ENCODE results near the gene CACNA1C.

DNA sequence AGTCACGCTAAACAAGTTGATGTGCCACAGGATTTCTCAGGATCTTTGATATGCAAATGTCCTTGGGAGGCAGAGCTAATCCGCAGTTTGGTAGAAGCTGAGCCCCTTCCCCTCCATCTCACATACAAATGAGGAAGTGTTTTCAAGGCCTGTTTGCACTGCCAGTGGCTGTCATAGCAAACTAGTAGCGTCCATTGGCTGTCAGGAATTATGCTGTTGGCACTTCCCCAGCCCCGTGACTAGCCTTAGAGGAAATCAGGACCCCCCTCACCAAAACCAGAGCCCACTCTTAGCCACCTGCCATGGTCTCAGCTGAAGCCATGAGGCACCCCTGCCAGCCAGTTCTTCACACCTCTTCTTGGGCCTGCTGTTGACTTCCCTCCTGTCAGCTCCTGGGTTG is 253.9 kb downstream of the CACNA1C start:
- no peak for TF ChIP-seq CHD1 (IDR thresholded peaks at IDR 0.05; ENCODE audit: low read depth, low read length)
- TF ChIP-seq, protein P1, sequence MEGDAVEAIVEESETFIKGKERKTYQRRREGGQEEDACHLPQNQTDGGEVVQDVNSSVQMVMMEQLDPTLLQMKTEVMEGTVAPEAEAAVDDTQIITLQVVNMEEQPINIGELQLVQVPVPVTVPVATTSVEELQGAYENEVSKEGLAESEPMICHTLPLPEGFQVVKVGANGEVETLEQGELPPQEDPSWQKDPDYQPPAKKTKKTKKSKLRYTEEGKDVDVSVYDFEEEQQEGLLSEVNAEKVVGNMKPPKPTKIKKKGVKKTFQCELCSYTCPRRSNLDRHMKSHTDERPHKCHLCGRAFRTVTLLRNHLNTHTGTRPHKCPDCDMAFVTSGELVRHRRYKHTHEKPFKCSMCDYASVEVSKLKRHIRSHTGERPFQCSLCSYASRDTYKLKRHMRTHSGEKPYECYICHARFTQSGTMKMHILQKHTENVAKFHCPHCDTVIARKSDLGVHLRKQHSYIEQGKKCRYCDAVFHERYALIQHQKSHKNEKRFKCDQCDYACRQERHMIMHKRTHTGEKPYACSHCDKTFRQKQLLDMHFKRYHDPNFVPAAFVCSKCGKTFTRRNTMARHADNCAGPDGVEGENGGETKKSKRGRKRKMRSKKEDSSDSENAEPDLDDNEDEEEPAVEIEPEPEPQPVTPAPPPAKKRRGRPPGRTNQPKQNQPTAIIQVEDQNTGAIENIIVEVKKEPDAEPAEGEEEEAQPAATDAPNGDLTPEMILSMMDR (IDR thresholded peaks at IDR 0.05 in 2 of 3, conservative IDR thresholded peaks at IDR 0.05 in 1 of 3; ENCODE audit: control insufficient read depth in 2 of 3, extremely low read depth in 1 of 3, insufficient read depth in 1 of 3, low read depth in 3 of 3, low read length in 3 of 3), result no peak
- no peak for TF ChIP-seq TAF1 (IDR thresholded peaks at IDR 0.05; ENCODE audit: borderline replicate concordance, low read depth, low read length)
- TF ChIP-seq, protein P2, sequence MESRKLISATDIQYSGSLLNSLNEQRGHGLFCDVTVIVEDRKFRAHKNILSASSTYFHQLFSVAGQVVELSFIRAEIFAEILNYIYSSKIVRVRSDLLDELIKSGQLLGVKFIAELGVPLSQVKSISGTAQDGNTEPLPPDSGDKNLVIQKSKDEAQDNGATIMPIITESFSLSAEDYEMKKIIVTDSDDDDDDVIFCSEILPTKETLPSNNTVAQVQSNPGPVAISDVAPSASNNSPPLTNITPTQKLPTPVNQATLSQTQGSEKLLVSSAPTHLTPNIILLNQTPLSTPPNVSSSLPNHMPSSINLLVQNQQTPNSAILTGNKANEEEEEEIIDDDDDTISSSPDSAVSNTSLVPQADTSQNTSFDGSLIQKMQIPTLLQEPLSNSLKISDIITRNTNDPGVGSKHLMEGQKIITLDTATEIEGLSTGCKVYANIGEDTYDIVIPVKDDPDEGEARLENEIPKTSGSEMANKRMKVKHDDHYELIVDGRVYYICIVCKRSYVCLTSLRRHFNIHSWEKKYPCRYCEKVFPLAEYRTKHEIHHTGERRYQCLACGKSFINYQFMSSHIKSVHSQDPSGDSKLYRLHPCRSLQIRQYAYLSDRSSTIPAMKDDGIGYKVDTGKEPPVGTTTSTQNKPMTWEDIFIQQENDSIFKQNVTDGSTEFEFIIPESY (IDR thresholded peaks at IDR 0.05), result no peak
- TF ChIP-seq, protein P3, sequence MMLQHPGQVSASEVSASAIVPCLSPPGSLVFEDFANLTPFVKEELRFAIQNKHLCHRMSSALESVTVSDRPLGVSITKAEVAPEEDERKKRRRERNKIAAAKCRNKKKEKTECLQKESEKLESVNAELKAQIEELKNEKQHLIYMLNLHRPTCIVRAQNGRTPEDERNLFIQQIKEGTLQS (IDR thresholded peaks at IDR 0.05; ENCODE audit: borderline replicate concordance, extremely low read depth, low read depth, low read length), result no peak
- TF ChIP-seq EZH2 (IDR thresholded peaks at IDR 0.05; ENCODE audit: borderline replicate concordance, control insufficient read depth, low read depth, low read length), result no peak
- no peak for TF ChIP-seq CEBPB (IDR thresholded peaks at IDR 0.05; ENCODE audit: borderline replicate concordance in 1 of 2, low read depth in 2 of 2, low read length in 2 of 2)
- no peak for TF ChIP-seq SUZ12 (IDR thresholded peaks at IDR 0.05; ENCODE audit: unreplicated experiment)
- TF ChIP-seq, protein P4, sequence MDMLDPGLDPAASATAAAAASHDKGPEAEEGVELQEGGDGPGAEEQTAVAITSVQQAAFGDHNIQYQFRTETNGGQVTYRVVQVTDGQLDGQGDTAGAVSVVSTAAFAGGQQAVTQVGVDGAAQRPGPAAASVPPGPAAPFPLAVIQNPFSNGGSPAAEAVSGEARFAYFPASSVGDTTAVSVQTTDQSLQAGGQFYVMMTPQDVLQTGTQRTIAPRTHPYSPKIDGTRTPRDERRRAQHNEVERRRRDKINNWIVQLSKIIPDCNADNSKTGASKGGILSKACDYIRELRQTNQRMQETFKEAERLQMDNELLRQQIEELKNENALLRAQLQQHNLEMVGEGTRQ (IDR thresholded peaks at IDR 0.05; ENCODE audit: borderline replicate concordance, low read depth, low read length), result no peak
- TF ChIP-seq, protein P5, sequence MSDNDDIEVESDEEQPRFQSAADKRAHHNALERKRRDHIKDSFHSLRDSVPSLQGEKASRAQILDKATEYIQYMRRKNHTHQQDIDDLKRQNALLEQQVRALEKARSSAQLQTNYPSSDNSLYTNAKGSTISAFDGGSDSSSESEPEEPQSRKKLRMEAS (IDR thresholded peaks at IDR 0.05; ENCODE audit: low read depth, low read length), result no peak
- TF ChIP-seq, protein P6, sequence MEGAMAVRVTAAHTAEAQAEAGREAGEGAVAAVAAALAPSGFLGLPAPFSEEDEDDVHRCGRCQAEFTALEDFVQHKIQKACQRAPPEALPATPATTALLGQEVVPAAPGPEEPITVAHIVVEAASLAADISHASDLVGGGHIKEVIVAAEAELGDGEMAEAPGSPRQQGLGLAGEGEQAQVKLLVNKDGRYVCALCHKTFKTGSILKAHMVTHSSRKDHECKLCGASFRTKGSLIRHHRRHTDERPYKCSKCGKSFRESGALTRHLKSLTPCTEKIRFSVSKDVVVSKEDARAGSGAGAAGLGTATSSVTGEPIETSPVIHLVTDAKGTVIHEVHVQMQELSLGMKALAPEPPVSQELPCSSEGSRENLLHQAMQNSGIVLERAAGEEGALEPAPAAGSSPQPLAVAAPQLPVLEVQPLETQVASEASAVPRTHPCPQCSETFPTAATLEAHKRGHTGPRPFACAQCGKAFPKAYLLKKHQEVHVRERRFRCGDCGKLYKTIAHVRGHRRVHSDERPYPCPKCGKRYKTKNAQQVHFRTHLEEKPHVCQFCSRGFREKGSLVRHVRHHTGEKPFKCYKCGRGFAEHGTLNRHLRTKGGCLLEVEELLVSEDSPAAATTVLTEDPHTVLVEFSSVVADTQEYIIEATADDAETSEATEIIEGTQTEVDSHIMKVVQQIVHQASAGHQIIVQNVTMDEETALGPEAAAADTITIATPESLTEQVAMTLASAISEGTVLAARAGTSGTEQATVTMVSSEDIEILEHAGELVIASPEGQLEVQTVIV (IDR thresholded peaks at IDR 0.05; ENCODE audit: borderline replicate concordance, partially characterized antibody), result no peak

Measured in GM12878 (cell line).